ENCODE data around the gene DHRS2. TPM values are rescaled to one million over a fixed set of nuclear protein-coding genes. Genes with fewer than 3 reads are reported as not detected.
A peak's percentile ranks its signal among the peaks of the same experiment; 100 is the strongest.

Gene DHRS2
- total and polyA plus RNA-seq, 7 donors: 0.04 to 0.55 (median 0.22) TPM; not detected in 3

- no peak for ATAC-seq
Measured at GRCh38 chr14:23630687-23631086, 5.5 kb upstream of the DHRS2 start.

DNA sequence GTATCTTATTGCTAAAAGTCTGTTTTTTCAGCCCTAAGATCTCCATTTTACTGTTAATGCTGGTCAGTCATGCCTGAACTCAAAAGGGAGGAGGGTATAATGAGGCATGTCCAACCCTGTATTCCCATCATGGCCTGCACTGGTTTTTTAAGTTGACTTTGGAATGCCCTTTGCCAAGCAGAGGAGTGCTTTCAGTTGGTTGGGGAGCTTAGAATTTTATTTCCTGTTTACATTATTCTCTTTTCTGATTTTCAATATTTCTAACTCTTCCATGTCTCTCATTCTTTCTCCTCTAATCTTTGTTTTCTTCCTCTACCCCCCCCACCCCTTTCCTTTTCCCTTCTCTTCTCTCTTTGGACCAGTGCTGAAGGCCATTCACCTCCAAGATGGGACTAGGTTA is 4.9 kb upstream of the DHRS2 start:
- TF ChIP-seq CTCF (IDR thresholded peaks at IDR 0.05): no peak
- H3K27me3 ChIP-seq (ENCODE audit: insufficient read depth in 3 of 3, low read length in 2 of 3): peaks cover 0 to 4% (median 0%) of the 10 kb centered on the region in 3 donors
- ATAC-seq (no peak), DNase-seq (no peak)
- H3K9me3 ChIP-seq: no peaks in the 10 kb centered on the region
- no peak overlapping the region for H3K4me3 ChIP-seq
- no peaks in the 10 kb centered on the region for H3K4me1 ChIP-seq
- intact Hi-C loops (cut with DNase I): loop anchor here (2.0 to 5.0 kb wide), 2 partner anchors 298 to 301 kb away; no protein-coding TSS in a partner anchor
- no peak overlapping the region for H3K27ac ChIP-seq
- no peaks in the 10 kb centered on the region for H3K36me3 ChIP-seq (ENCODE audit: insufficient read depth in 1 of 2, low read depth in 1 of 2)

More at GRCh38 chr14:23630687-23631086, 5.5 kb upstream of the DHRS2 start:
- Histone ChIP-seq H3K27ac (no peak overlapping the region), H3K4me1 (no peaks in the 10 kb centered on the region), H3K27me3 (ENCODE audit: insufficient read depth in 3 of 3, low read length in 2 of 3) (peaks cover 0 to 4% (median 0%) of the 10 kb centered on the region in 3 donors), H3K9me3 (no peaks in the 10 kb centered on the region), H3K4me3 (no peak overlapping the region), H3K36me3 (ENCODE audit: insufficient read depth in 1 of 2, low read depth in 1 of 2) (no peaks in the 10 kb centered on the region)
- no peak for TF ChIP-seq CTCF (IDR thresholded peaks at IDR 0.05)
- 77 to 85% (median 81%) methylated on average over 1 of the region's 1 CpG for WGBS, 3 donors
- intact Hi-C loops (cut with DNase I): loop anchor here (2.0 to 5.0 kb wide), 2 partner anchors 298 to 302 kb away; no protein-coding TSS in a partner anchor
- no peak for DNase-seq

- H3K36me3 ChIP-seq (ENCODE audit: insufficient read depth in 1 of 2, low read depth in 1 of 2): no peaks in the 10 kb centered on the region
- peak; percentile 92 for TF ChIP-seq CTCF (IDR thresholded peaks at IDR 0.05)
- H3K27me3 ChIP-seq (ENCODE audit: insufficient read depth in 3 of 3, low read length in 2 of 3): peaks cover 0 to 4% (median 0%) of the 10 kb centered on the region in 3 donors
- DNase-seq (peak; percentile 74 to 79), ATAC-seq (peak; percentile 75 to 88 (median 82))
- no peaks in the 10 kb centered on the region for H3K4me1 ChIP-seq
- no peak overlapping the region for H3K27ac ChIP-seq
- peak overlapping the region; percentile 17 for H3K4me3 ChIP-seq
- 7 to 17% (median 9%) methylated on average over 8 of the region's 8 CpGs for WGBS, 3 donors
- no peaks in the 10 kb centered on the region for H3K9me3 ChIP-seq
- intact Hi-C loops (cut with DNase I): loop anchor here (2.0 to 5.0 kb wide), 2 partner anchors 297 to 300 kb away; no protein-coding TSS in a partner anchor
Measured at GRCh38 chr14:23631702-23632460, 4.3 kb upstream of the DHRS2 start.

DNA sequence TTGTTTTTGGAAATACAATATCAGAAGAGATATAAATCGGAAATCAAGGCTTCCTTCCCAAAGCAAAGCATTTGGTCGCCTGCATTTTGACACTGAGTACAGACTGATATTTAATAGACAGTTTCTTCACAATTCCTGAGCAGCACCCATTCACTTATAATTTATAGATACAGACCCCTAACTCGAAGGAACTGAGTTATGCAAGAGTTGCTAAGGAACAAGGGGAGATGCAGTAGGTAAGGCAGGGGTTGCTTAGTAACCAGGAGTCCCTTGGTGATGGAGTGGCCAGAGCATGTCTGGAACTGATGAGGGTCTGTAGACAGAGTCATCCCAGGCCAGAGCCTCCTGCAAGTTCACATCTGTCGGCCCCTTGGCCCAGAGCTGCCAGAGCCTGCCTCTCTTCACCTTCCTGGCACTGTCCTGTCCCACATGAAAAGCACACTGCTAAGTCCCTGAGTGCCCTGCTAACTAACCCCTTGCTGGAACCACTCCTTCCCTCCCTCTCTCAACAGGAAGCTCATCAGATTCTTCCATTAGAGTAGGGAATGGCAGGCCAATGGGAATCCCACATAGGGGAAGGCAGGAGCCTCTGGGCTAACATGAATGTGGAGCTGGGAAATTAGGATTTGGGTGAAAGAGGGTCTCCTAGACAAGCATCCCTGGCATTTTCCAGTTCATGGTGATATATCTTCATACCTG is 3.6 kb upstream of the DHRS2 start:
- H3K27ac ChIP-seq: no peak overlapping the region
- no peak for DNase-seq
- no peaks in the 10 kb centered on the region for H3K27me3 ChIP-seq (ENCODE audit: insufficient read depth in 3 of 3, low read length in 2 of 3)
- ATAC-seq: no peak
- no peak for TF ChIP-seq CTCF (IDR thresholded peaks at IDR 0.05)
- H3K9me3 ChIP-seq: no peaks in the 10 kb centered on the region
- H3K4me3 ChIP-seq: peak overlapping the region; percentile 17
- no peaks in the 10 kb centered on the region for H3K36me3 ChIP-seq (ENCODE audit: insufficient read depth in 1 of 2, low read depth in 1 of 2)
- no peaks in the 10 kb centered on the region for H3K4me1 ChIP-seq
- 28 to 30% (median 30%) methylated on average over 4 of the region's 4 CpGs for WGBS, 3 donors
- intact Hi-C loops (cut with DNase I): loop anchor here in 1 of 2 donors (5.0 kb wide), 1 partner anchor 300 kb away; no protein-coding TSS in a partner anchor

Data from psoas muscle (tissue), 8 donors.